HepG2 (cell line): ENCODE data around the gene TANC1.

Source experiments
- CBX2 ChIP-seq, 2 experiments: fragments of 200-600 bp in 1 of 2; sonication (generic); formaldehyde crosslinking in 1 of 2; IDR thresholded peaks; 2 replicates each; pipeline versions ENCODE4 v1.7.0 to v1.8.1; 2018 to 2022; ENCODE audit warnings: low read depth in 2 of 2, low read length in 1 of 2, mild to moderate bottlenecking in 1 of 2, missing genetic modification reagents in 1 of 2
- GABPA ChIP-seq, 2 experiments: IDR thresholded peaks; 2 replicates each; pipeline ENCODE4 v1.6.1; 2011 to 2016; ENCODE audit warnings: low read depth in 2 of 2, low read length in 1 of 2, missing biosample characterization in 1 of 2, missing genetic modification characterization in 1 of 2
- GTF2F1 ChIP-seq: fragments of 150-350 bp; IDR thresholded peaks from 2 replicates; pipeline ENCODE4 v1.6.1; 2014; ENCODE audit warnings: low read length
- KDM3A ChIP-seq: IDR thresholded peaks from 2 replicates; pipeline ENCODE4 v1.6.1; 2018; ENCODE audit warnings: low read depth, missing compliant biosample characterization
- TAF1 ChIP-seq: sonication (generic); formaldehyde crosslinking; IDR thresholded peaks from 2 replicates; pipeline ENCODE4 v1.4.0; 2020; ENCODE audit warnings: missing genetic modification reagents
- ZNF136 ChIP-seq: sonication (generic); formaldehyde crosslinking; IDR thresholded peaks from 2 replicates; pipeline ENCODE4 v1.8.1; 2022; ENCODE audit warnings: low read depth, mild to moderate bottlenecking, moderate library complexity, missing genetic modification reagents
- TF ChIP-seq, protein P1 (sequence below): sonication (generic); formaldehyde crosslinking; IDR thresholded peaks from 2 replicates; pipeline ENCODE4 v1.5.0; 2020; ENCODE audit warnings: mild to moderate bottlenecking, missing genetic modification reagents, moderate library complexity
- TF ChIP-seq, protein P2 (sequence below): sonication (generic); formaldehyde crosslinking; IDR thresholded peaks from 2 replicates; pipeline ENCODE4 v1.5.0; 2020; ENCODE audit warnings: missing genetic modification reagents
- TF ChIP-seq, protein P3 (sequence below): sonication (generic); formaldehyde crosslinking; IDR thresholded peaks from 2 replicates; pipeline ENCODE4 v1.5.1; 2020; ENCODE audit warnings: mild to moderate bottlenecking, missing genetic modification reagents

DNA sequence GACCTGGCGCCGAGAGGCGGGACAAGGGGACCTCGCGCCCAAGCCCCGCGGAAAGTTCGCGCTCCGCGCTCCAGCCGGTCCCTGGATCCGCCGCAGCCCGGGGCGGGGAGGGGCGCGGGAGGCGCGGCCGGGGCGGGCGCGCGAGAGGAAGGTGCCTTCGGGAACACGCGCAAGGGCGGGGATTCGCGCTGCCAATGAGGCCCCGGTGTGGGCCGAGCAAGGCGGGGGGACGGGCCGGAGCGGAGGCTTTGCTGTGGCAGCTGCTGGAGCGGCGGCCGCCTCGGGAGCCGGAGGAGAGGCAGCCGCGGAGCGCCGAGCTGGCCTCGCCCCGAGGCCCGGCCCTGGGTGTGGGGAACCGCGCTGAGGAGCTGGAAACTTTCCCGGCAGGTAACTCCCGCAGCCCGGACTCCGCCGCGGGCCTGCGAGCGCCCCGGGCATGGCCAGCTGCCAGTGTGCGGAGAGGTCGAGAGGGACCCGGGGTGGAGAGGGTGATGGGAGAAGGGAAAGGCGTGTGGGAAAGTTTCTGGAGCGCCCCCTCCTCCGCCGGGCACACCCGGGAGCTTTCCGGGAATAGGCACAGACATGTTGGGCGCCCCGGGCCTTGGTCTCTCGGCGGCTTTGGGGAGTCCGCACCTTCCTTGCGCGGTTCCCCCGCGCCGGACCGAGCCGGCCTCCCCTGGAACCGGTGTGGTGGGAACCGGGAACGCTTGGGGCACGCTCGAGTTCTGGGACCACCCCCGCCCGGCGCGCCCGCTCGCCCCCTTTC is at the start of gene TANC1:
- TF ChIP-seq GABPA (IDR thresholded peaks at IDR 0.05; ENCODE audit: low read depth, low read length) (no peak), GABPA (CRISPR knock-in tag; IDR thresholded peaks at IDR 0.05; ENCODE audit: low read depth) (no peak), ZNF136 (CRISPR knock-in tag) (no peak), GTF2F1 (no peak), CBX2 (IDR thresholded peaks at IDR 0.05; ENCODE audit: low read depth, low read length) (no peak), CBX2 (CRISPR knock-in tag; IDR thresholded peaks at IDR 0.05; ENCODE audit: low read depth) (no peak), KDM3A (CRISPR knock-in tag) (no peak), TAF1 (peak; percentile 68)
- TF ChIP-seq, protein P1, sequence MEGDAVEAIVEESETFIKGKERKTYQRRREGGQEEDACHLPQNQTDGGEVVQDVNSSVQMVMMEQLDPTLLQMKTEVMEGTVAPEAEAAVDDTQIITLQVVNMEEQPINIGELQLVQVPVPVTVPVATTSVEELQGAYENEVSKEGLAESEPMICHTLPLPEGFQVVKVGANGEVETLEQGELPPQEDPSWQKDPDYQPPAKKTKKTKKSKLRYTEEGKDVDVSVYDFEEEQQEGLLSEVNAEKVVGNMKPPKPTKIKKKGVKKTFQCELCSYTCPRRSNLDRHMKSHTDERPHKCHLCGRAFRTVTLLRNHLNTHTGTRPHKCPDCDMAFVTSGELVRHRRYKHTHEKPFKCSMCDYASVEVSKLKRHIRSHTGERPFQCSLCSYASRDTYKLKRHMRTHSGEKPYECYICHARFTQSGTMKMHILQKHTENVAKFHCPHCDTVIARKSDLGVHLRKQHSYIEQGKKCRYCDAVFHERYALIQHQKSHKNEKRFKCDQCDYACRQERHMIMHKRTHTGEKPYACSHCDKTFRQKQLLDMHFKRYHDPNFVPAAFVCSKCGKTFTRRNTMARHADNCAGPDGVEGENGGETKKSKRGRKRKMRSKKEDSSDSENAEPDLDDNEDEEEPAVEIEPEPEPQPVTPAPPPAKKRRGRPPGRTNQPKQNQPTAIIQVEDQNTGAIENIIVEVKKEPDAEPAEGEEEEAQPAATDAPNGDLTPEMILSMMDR (CRISPR knock-in tag) = no peak; the same call in 1 of the 2 replicates
- TF ChIP-seq, protein P2, sequence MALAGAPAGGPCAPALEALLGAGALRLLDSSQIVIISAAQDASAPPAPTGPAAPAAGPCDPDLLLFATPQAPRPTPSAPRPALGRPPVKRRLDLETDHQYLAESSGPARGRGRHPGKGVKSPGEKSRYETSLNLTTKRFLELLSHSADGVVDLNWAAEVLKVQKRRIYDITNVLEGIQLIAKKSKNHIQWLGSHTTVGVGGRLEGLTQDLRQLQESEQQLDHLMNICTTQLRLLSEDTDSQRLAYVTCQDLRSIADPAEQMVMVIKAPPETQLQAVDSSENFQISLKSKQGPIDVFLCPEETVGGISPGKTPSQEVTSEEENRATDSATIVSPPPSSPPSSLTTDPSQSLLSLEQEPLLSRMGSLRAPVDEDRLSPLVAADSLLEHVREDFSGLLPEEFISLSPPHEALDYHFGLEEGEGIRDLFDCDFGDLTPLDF = peak; percentile 43; the same call in 1 of the 2 replicates
- TF ChIP-seq, protein P3, sequence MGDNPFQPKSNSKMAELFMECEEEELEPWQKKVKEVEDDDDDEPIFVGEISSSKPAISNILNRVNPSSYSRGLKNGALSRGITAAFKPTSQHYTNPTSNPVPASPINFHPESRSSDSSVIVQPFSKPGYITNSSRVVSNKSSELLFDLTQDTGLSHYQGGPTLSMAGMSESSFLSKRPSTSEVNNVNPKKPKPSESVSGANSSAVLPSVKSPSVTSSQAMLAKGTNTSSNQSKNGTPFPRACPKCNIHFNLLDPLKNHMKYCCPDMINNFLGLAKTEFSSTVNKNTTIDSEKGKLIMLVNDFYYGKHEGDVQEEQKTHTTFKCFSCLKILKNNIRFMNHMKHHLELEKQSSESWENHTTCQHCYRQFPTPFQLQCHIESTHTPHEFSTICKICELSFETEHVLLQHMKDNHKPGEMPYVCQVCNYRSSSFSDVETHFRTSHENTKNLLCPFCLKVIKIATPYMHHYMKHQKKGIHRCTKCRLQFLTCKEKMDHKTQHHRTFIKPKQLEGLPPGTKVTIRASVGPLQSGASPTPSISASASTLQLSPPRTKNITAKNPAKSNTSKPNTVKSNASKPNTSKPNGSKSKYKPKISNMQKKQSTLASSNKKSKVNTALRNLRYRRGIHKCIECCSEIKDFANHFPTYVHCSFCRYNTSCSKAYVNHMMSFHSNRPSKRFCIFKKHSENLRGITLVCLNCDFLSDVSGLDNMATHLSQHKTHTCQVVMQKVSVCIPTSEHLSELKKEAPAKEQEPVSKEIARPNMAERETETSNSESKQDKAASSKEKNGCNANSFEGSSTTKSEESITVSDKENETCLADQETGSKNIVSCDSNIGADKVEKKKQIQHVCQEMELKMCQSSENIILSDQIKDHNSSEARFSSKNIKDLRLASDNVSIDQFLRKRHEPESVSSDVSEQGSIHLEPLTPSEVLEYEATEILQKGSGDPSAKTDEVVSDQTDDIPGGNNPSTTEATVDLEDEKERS (CRISPR knock-in tag) = no peak
